GM19193 (cell line): ENCODE data around the gene COPS8.

Experiments used
- POLR2A ChIP-seq: IDR thresholded peaks from 4 replicates; pipeline ENCODE4 v1.6.1; 2011; ENCODE audit not compliant: insufficient read depth, insufficient read length; ENCODE audit errors: extremely low read depth

COPS8 gene

GRCh38 chr2:237084444-237084843 lies 1.2 kb upstream of the COPS8 start:
- TF ChIP-seq POLR2A = no peak

- TF ChIP-seq POLR2A = no peak
Measured at GRCh38 chr2:237090906-237091305, 5.2 kb downstream of the COPS8 start.

- TF ChIP-seq POLR2A = no peak
Measured at GRCh38 chr2:237091779-237092436, 6.2 kb downstream of the COPS8 start.

DNA sequence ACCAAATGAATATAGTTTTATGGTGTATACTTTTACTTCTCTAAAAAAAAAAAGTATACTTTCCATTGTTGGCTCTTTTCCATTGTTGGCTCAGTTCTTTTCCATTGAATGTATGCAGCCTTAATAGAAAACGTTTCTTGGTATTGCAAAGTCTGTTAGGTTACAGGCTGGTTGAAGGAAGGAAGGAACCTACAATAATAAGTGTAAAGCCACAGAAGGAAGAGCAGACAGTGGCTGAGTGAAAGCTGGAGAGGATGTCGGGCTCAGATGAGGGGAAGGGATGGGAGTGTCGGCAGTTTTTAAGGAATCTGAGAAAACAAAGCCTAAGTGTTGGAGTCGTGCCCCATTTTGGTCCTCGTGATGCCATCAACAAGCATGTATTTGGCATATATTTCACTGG lies 6.8 kb downstream of the COPS8 start:
- TF ChIP-seq POLR2A = no peak

GRCh38 chr2:237092920-237093781 lies 7.5 kb downstream of the COPS8 start:
- no peak for TF ChIP-seq POLR2A

DNA sequence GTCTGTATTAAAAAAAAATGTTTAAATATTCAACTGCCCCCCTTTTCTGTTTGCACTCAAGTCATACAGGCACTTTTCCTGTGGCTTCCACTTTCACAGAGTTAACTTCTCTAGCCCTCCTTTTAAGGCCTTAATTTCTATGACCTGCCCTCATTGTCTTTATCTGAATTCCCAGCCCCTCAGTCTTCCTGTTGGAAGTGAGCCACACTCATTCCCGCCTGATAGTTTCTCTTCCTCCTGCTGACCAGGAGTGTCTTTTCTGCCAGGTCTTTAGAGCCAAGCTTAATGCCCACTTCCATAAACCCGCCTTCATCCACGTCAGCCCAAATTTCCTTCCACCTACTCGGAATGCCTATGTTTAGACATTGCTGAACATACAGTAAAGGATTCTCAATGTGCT lies 10.5 kb downstream of the COPS8 start:
- no peak for TF ChIP-seq POLR2A

DNA sequence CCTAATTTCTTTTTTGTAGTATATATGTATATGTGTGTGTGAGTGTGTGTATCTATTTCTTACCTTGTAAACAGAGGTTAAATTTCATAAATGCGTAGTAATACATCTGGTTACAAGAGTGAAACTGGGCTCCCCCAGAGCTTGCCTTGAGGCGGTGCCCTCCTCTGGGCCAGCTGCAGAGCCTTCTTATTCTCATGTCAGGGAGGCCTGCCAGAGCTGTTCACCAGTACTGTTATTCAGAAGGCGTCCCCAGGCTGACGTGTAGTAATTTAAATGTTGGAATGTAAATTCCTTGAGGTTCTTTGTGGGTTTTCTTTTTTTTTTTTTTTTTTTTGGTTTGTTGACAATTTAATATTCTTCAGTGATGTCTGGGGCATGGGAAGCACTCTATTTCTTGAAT lies 11.2 kb downstream of the COPS8 start:
- TF ChIP-seq POLR2A = no peak

- no peak for TF ChIP-seq POLR2A
Measured at GRCh38 chr2:237097326-237097910, 11.7 kb downstream of the COPS8 start.

- no peak for TF ChIP-seq POLR2A
Measured at GRCh38 chr2:237097911-237098702, 12.4 kb downstream of the COPS8 start.

GRCh38 chr2:237099804-237100203 lies 14.1 kb downstream of the COPS8 start:
- no peak for TF ChIP-seq POLR2A

GRCh38 chr2:237101118-237101979 lies 15.7 kb downstream of the COPS8 start:
- TF ChIP-seq POLR2A = no peak

- TF ChIP-seq POLR2A = no peak
Measured at GRCh38 chr2:237102428-237102827, 16.7 kb downstream of the COPS8 start.

- no peak for TF ChIP-seq POLR2A
Measured at GRCh38 chr2:237109421-237109934, 23.8 kb downstream of the COPS8 start.
